Cerebellar cortex (tissue), 1 donor: ENCODE results near the gene FSIP1.

ENCODE experiments used
- DNase-seq: peaks from one replicate; pipeline ENCODE4 v3.0.0-alpha.2; 2015; ENCODE audit warnings: low spot score

Gene FSIP1

DNA sequence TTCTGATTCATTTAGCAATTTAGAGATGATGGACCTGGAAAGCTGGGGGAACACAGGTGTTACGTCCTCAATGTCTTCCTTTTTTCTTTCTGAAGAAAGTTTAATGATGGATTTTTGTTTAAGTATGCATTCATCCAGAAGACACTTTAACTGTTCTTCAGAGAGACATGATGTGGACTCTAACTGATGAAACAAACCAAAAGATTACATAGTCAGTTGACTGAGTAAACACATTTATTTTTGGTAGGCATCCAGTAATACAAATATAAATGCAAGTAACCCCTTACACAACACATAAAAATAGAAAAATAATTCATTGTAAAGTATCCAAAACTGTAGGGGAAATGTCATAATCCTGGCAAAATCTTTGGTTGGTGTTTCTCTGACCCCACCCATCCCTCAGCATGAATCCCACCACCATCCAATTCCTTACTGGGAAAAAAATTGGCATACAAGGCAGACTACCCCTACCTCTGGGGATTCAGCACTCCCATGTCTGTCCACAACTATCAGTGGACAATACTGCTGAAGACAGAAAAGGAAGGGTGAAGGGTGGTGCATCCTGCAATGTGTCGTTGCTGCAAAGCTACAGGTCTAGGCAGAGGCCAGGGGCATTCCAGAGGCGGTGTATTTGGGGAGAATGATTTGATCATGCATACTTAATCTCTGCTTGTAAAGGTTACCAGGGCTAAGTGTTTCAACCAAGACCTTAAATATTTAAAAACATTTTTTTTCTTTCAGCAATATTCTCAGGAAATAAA lies 164.4 kb downstream of the FSIP1 start:
- DNase-seq: no peak

DNA sequence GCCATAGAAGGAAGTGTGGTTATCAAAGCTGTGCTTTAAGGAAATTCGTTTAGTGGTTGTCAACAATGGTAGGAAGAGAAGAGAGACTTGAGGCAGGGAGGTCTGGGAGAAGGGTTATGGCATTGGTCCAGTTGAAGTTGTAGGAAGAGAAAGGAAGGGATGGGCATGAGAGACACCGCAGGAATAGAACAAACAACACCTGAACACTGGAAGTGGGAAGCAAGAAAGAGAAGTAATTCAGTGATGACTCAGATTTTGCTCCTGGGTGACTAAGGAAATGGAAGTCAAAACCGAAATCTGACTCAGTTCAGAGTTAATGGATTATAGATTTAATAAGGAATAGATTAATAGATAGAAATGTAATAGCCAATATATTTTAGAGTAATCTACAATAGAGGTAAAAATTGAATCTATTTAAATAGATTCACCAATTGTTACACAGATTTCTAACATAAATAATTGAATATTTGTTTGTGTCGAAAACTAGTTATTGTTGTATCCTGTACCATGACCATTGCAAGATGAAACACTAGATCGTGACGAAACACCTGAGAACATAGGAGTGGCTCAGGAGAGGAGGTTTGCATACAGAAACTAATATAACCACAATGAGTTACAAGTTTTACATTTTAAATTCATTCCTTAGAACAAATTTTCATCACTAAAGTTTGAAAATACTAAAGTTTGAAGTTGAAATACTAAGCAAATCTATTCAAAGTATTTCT lies 165.7 kb downstream of the FSIP1 start:
- DNase-seq: no peak

DNA sequence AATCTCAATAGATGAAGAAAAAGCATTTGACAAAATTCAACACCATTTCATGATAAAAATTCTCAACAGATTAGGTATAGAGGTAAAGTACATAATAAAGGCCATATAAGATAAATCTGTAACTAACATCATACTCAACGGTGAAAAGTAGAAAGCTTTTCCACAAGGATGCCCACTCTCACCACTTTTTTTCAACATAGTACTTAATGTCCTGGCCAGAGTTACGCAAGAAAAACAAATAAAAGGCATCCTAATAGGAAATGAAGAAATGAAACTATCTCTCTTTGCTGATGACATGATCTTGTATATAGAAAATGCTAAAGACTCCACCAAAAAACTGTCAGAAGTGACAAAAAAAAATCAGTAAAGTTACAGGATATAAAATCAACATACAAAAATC lies 168.8 kb downstream of the FSIP1 start:
- no peak for DNase-seq

DNA sequence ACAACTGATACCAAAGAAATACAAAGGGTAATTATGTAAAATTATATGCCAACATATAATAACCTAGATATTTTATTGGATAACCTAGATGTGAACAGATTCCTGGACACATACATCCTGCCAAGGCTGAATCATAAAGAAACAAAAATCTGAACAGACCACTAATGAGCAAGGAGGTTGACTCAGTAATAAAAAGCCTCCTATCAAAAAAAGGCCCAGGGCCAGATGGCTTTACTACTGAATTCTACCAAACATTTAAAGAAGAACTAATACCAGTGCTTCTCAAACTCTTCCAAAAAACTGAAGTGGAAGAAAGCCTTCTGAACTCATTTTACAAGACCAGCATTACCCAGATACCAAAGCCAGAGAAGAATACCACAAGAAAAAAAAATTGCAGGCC lies 169.4 kb downstream of the FSIP1 start:
- DNase-seq: no peak

- DNase-seq: no peak
These were observed 172.0 kb downstream of the FSIP1 start for GRCh38 chr15:39610665-39611064.

GRCh38 chr15:39609166-39609916 lies 173.3 kb downstream of the FSIP1 start:
- no peak for DNase-seq

- DNase-seq: no peak
These were observed 174.2 kb downstream of the FSIP1 start for GRCh38 chr15:39608185-39609139.

DNA sequence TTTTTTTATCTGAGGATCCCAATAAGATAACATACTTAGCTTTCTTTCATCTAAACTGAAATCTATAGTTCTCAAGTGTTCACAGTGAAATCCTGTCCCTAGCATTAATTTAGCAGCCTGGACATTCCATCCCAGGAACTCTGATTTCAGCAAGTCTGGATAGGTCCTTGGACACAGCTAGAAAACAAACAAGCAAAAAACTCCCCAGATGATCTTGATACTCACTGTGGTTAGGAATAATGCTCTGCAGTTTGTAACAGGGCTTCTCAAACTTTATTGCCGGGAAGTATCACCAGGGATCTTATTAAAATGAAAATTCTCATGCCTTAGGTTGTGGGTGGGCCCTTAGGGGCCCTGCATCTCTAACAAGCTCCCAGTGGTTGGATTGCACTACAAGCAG lies 177.5 kb downstream of the FSIP1 start:
- no peak for DNase-seq

- no peak for DNase-seq
These were observed 180.5 kb downstream of the FSIP1 start for GRCh38 chr15:39602143-39602542.

DNA sequence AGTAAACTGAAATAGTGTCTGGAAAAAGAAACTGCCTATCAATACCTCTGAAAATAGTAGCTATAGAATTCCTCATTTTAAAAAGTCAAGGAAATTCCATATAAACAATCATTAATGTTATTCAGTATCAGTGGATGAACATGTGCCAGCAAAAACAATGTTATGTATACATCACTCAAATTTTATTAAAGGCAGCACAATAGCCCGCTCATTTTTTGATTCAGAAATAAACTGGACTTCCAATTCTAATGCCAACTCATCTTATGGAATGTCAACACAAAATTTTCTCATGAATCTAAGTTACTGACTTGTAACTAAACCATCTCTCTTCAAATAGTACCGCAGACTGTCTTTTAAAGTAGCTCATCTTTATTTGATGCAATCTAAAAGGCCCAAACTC lies 182.8 kb downstream of the FSIP1 start:
- DNase-seq: no peak

GRCh38 chr15:39598958-39599845 lies 183.4 kb downstream of the FSIP1 start:
- no peak for DNase-seq

- no peak for DNase-seq
These were observed 184.3 kb downstream of the FSIP1 start for GRCh38 chr15:39598186-39598850.

DNA sequence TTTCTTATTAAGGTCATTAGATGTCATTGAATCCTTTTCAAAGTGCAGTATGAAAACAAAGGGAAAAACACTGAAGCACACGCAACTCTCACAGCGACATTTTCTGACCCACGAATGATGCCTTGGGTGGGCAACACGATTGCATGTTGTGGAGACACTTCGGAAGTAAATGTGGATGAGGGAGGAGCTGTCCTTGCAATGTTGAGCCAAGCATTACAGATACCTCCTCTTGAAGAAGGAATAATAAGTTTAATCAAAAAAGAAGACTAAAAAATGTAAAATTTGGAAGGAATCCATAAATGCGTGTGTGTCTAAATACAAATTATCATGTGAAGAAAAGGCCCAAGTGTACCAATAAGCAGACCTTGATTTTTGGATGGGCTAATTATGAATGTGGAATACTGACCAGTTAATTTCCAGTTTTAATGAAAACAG lies 184.9 kb downstream of the FSIP1 start:
- DNase-seq: no peak

DNA sequence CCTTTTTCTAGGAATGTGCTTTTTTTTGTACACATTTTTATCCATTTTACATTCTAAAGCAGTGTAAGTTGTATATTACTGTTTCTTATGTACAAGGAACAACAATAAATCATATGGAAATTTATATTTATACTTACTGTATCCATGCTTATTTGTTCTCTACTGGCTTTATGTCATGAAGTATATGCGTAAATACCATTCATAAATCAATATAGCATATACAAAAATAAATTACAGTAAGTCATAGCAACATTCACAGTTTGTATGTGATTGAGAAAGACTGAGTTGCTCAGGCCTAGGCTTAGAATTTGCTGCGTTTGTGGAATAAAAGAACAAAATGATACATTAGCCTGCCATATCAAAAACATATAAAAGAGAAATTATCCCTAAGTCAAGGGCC lies 185.3 kb downstream of the FSIP1 start:
- no peak for DNase-seq

DNA sequence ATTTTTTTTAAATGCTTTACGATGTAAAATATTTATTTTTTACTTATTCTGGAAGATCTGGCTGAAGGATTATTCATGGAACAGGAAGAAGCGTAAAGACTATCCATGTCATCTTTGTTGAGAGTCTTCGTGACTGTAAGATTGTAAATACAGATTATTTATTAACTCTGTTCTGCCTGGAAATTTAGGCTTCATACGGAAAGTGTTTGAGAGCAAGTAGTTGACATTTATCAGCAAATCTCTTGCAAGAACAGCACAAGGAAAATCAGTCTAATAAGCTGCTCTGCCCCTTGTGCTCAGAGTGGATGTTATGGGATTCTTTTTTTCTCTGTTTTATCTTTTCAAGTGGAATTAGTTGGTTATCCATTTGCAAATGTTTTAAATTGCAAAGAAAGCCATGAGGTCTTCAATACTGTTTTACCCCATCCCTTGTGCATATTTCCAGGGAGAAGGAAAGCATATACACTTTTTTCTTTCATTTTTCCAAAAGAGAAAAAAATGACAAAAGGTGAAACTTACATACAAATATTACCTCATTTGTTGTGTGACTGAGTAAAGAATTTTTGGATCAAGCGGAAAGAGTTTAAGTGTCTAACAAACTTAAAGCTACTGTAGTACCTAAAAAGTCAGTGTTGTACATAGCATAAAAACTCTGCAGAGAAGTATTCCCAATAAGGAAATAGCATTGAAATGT lies 186.1 kb downstream of the FSIP1 start:
- no peak for DNase-seq

- no peak for DNase-seq
These were observed 187.1 kb downstream of the FSIP1 start for GRCh38 chr15:39595338-39596221.

GRCh38 chr15:39594446-39595337 lies 187.9 kb downstream of the FSIP1 start:
- no peak for DNase-seq
